Kidney glomerular epithelial cell (primary cell): ENCODE results near the gene DHRSX.
"Not testable (repeated sequence)": the region's sequence is repeated elsewhere in the genome, so short reads cannot be mapped to it uniquely, and the experiment has no call there.

ENCODE experiments used
- DNase-seq: peaks from one replicate; lab custom pipeline; 2025; lab: John Stamatoyannopoulos, UW

The DHRSX gene

GRCh38 chrX:2497961-2498780 is 2.6 kb downstream of the DHRSX start:
- DNase-seq: no peak

GRCh38 chrX:2495595-2495994 is 5.2 kb downstream of the DHRSX start:
- DNase-seq: no peak

DNA sequence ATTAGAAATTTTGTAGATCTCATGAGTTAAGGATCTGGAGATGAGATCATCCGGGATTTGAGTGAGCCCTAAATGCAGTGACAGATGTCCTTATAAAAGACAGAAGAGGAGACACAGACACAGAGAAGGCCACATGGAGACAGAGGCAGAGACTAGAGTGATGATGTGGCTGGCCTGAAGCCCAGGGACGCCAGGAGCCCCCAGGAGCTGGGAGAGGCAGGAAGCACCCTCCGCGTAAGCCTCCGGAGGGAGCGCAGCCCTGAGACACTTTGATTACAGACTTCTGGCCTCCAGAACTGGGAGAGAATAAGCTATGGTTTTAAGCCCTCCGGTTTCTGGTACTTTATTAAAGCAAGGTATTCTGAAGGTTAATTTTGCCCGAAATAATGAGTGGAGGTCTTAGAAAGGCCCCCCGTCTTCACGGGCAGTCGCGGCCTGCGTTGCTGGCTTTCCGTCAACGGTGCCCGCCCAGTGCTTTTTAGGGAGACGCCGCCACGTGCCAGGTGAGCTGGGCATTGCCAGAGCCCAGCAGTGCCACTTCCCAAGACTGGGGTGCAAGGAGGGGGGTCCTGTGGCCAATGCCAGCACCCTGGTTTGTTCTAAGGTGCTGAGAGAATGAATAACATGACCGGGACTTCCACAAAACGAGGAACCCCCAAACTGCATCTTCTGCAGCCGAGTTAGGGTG is 8.1 kb downstream of the DHRSX start:
- DNase-seq: no peak

DNA sequence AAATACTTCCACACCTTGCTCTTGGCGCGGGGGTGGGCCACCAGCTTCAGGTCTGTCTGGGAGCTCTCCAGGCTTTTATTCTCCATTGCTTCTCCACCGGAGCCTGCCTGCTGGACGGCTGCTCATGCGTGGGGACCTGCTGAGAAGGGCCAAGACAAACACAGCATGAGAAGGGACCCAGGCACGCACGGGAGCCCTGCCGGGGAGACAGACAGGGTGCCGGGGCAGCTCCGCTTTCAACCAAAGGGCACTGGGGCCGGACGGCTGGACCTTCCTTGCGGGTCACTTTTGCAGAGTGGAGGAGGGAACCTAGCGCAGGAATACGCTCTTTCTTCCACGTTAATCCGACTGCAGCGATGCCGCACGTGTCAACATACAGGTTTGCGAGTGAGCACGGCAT is 10.1 kb downstream of the DHRSX start:
- DNase-seq: no peak

- DNase-seq: no peak
Observed at GRCh38 chrX:2489446-2490445, 11.0 kb downstream of the DHRSX start.

DNA sequence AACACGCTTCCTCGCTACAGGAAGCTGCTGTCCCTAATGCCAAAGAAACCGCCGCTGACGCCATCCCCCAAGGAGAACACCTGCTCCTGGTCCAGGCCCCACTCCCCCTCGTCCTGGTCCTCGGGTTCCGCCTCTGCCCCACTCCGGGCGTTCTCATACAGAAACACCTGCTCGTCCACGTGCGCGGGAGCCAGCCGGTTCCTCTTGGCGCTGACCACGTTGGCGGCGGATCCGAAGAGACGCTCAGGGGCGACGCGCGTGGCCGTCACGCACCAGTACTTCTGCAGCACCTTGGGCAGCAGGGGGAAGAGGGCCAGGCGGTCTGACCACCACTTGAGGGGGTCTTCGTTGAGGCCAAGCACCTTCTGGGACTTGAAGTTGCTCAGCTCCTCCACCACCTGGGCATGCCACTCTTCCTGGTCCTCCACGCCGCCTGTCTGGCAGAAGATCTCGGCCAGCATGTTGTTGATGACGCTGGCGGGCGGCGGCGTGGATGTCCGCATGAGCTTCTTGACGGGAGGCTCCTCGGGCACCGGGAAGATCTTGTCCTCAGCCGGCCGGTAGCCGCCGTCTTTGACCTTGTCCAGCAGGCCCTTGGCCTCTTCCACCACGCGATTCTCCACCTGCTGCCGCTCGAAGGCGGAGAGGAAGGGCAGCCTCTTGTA is 12.0 kb downstream of the DHRSX start:
- no peak for DNase-seq

DNA sequence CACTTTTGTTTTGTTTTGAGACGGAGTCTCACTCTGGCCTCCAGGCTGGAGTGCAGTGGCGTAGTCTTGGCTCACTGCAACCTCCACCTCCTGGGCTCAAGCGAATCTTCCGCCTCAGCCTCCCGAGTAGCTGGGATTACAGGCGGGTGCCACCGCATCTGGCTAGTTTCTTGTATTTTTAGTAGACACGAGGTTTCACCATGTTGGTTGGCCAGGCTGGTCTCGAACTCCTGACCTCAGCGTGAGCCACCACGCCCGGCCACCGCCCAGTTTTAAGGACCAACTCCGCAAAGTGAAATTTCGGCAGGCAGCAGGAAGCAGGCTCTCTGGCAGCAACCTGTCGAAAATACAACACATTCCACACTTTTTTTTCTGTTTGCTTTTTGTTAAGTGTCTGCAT is 13.4 kb downstream of the DHRSX start:
- no peak for DNase-seq

- no peak for DNase-seq
Observed at GRCh38 chrX:2486476-2487133, 14.2 kb downstream of the DHRSX start.

- DNase-seq: no peak
Observed at GRCh38 chrX:2485789-2486345, 14.9 kb downstream of the DHRSX start.

DNA sequence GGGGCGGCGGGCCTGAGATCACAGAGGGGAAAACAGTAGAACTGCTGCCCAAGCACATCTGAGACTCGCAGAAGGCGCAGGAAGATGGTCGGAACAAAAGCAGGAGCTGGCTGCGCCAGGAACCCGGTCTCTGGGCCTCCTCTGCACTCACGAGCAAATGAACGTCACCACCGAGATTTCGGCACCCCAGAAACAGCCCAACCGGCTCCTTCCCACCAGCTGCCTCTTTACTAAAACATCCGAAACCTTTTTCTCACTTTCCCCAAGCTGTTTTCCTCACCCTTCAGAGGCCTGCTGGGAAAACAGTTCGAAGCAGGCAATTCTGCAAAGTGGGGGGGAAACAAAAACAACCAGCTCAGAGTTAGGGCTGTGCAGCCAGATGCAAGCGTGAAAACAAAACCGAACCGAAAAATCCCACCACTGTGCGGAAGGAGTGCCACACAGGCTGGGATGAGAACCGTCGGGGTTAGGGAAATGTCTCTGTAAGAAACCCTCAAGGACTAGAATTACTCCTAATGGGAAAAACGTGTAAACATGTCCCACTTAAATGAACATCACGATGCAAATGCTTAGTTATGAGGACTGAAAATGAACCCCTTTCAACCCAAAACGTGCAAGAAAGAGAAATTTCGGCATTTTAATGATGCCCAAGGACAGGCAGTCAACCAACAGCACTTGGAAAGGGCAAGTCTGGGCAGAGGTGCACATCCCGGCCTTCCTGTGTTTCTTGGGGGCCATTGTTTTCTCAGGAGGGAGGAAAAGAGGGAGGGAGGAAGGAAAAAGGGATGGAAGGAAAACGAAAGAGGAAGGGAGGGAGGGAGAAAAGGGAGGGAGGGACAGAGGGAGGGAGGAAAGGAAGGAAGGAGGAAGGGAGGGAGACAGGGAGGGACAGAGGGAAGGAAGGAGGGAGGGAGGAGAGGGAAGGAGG is 15.8 kb downstream of the DHRSX start:
- DNase-seq: no peak

GRCh38 chrX:2484256-2484655 is 16.5 kb downstream of the DHRSX start:
- DNase-seq: no peak

DNA sequence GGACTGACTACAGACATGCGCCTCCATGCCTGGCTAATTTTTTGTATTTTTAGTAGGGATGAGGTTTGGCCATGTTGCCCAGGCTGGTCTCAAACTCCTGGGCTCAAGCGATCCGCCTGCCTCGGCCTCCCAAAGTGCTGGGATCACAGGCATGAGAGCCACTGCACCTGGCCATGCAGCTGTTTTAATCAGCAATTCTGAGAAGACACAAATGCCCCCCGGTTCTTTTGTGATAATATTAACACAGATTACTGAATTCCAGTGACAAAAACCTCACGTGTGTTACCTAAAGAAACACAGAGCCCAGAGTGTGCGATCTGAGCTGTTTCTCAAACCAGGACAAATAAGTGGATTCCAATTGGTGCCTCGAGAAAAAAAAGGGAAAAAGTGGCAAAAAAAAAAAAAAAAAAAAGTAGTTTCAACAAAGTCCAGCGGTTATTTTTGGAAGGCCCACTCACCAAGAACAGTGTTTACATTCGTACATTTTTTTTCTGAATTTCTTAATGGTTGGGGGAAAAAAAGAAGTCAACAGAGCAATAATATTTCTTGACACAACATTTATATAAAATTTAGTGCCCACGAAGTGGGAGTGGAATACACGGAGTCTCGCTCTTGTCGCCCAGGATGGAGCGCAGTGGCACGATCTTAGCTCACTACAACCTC is 17.2 kb downstream of the DHRSX start:
- DNase-seq: no peak

DNA sequence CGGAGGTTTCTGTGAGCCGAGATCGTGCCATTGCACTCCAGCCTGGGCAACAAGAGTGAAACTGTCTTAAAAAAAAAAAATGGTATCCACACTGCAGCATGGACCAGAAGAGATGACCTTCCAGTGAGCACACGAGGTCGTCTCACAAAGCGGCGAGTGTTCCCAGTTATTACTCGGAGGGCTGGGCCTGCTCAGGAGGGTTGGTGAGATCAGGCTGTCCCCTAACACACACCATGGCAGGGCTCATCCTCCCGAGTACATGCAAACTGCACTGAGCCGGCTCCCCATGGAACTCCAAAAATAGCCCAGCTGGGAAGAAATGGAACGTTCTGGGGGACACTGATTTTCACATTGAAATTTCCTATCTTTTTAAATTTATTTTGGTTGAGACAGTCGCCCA is 19.2 kb downstream of the DHRSX start:
- not testable (repeated sequence) for DNase-seq

GRCh38 chrX:2479982-2480381 is 20.8 kb downstream of the DHRSX start:
- not testable (repeated sequence) for DNase-seq

- no peak for DNase-seq
Observed at GRCh38 chrX:2479420-2479780, 21.4 kb downstream of the DHRSX start.

DNA sequence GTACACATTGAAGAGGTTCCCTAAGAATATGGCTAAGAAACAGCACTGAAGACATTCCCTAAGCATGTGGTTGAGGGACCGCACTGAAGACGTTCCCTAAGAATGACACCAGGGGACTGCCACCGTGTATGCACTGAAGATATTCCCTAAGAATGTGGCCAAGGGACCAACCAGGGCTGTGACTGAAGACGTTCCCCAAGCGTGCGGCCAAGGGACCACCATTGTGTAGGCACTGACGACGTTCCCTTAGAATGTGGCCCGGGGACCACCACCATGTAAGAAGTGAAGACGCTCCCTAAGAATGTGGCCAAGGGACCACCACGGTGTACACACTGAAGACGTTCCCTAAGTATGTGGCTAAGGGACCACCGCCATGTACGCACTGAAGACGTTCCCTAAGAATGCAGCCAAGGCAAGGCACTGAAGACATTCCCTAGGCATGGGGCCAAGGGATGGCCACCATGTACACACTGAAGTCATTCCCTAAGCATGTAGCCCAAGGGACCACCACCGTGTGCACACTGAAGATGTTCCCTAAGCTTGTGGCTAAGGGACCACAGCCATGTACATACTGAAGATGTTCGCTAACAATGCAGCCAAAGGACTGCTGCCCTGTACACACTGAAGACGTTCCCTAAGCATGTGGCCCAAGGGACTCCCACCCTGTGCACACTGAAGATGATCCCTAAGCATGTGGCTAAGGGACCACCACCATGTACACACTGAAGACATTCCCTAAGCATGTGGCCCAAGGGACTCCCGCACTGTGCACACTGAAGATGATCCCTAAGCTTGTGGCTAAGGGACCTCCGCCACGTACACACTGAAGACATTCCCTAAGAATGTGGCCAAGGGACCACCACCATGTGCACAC is 22.0 kb downstream of the DHRSX start:
- DNase-seq: no peak

- DNase-seq: not testable (repeated sequence)
Observed at GRCh38 chrX:2477313-2477712, 23.5 kb downstream of the DHRSX start.
